KBM-7 (cell line): Measurements from ENCODE around the gene ORAI2.

Experiments
- DNase-seq: peaks from one replicate; pipeline ENCODE4 v3.0.0-alpha.2; 2015
- in situ Hi-C: fragments of 300-500 bp; cut with MboI; formaldehyde crosslinking; loops from 2 replicates; pipeline ENCODE4 v1.14.3; 2020; ENCODE audit warnings: low sequenced_read_pairs, low pct_unique_long_range_greater_than_20kb, mixed read lengths

ORAI2 gene

DNA sequence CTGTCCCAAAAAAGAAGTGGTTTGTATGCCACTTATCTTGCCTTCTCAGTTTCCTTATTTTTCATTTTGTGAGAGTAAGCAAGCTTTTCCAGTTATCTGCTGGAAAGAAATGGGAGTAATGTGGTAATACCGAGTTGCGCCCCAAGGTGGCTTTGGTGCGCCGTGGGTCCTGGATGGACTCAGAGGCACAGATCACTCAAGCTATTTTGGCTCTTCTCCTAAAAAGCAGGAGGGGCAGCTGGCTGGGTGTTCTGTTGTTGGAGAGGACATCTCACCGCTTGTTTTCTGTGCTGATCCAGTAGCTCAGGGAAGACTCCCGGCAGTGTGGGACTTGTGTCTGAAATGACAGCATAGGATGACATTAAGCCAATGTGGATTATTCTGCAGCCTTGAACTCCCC lies 20.8 kb upstream of the ORAI2 start:
- in situ Hi-C loops: no loop called here
- DNase-seq: peak; percentile 71

DNA sequence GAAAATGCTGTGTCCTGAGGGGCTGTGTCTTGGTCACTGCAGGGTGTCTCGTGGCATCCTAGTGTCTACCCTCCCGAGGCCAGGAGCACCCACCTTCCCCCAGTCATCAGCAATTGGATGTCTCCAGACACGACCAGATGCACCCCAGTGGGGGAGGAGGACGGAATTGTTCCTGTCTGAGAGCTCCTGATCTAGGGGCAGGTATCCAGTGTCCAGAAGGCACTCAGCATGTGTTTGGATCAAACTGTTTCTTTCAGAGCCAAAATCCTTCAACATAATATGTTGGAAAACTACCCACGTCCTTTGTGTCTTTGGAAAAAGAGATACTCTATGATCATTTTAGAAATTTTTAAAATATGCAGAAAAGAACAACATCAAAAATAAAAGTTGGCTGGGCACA lies 20.3 kb upstream of the ORAI2 start:
- no peak for DNase-seq
- in situ Hi-C loops: no loop called here

DNA sequence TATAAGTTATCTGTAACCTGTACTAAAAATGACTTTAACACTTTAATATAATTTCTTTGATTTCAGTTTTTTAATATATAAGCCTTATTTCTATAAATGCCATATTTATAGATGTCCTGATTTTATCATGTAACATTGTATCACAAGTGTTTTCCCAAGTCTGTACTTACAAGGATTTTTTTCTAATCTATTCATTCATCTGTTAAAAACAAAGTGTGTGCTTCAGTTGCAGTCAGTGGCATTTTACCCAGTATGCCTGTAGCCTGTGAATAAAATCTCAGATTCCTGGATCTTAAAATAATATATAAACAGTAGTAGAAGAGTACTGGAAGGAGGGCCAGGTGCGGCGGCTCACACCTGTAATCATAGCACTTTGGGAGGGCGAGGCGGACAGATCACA lies 19.8 kb upstream of the ORAI2 start:
- DNase-seq: no peak
- in situ Hi-C loops: no loop called here

DNA sequence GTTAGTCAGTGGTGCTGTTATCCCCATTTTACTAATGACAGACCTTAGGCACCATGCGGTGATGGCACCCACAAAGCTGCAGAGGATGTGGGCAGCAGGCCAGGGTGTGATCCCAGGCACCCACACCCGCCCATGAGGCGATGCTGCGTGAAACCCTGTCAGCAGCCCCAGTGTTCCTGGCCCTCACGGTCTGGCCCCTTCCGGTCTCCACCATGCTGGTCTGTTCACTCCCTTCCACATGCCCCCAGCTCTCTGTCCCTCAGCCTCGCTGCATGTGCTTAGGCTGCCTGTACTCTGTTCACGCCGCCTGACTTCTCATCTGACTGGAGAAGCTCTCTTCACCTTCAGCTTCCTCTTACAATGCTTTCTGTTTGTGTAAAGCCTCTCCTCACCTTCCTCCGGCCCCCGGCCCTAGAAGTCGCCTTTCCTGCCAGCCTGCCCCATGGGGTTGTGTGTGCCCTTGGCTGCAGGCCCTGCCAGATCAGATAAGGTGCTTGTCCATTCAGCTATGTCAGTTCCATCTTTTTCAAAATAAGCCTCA lies 17.6 kb upstream of the ORAI2 start:
- in situ Hi-C loops: no loop called here
- DNase-seq: peak; percentile 29

DNA sequence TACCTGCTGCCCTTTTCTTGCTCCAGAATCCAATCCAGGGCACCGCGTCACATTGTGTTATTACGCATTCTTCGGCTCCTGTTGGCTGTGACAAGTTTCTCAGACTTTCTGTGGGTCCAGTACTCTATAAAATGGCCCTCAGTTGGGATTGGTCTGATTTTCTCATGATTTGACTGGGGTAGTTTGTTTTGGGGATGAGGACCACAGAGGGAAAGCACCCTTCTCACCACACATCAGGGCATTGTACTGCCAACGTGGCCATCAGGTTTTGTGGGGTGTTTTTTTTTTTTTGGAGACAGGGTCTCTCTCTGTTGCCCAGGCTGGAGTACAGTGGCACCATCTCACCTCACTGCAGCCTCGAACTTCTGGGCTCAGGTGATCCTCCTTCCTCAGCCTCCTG lies 17.0 kb upstream of the ORAI2 start:
- in situ Hi-C loops: no loop called here
- no peak for DNase-seq

DNA sequence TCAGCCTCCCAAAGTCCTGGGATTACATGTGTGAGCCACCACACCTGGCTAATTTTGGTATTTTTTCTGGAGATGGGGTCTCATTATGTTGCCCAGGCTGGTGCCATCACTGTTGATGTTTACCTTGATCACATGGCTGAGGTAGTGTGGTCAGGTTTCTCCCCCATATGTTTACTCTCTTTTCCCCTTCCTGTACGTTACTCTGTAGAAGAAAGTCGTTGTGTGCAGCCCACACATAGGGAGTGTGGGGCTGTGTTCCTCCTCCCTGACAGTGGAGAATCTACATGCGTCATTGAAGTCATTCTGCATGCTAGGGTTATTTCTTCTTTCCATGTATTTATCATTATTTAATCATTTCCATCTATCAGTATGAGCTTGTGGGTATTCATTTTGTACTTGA lies 16.3 kb upstream of the ORAI2 start:
- in situ Hi-C loops: no loop called here
- no peak for DNase-seq

DNA sequence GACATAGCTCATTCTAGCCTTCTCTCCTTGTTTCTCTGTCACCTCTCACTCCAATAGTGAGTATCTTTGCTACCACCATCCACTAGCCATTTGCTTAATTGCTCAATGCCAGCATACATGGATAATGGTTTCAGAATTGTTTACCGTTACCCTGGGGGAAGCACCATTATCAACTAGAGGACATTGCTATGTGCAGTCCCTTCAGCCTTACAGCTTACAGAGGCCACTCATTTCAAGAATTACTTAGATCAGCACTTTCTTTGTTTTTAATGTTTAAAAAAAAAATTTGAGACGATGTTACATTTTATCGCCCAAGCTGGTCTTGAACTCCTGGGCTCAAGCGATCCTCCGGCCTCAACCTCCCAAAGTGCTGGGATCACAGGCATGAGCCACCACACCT lies 14.8 kb upstream of the ORAI2 start:
- in situ Hi-C loops: no loop called here
- no peak for DNase-seq

DNA sequence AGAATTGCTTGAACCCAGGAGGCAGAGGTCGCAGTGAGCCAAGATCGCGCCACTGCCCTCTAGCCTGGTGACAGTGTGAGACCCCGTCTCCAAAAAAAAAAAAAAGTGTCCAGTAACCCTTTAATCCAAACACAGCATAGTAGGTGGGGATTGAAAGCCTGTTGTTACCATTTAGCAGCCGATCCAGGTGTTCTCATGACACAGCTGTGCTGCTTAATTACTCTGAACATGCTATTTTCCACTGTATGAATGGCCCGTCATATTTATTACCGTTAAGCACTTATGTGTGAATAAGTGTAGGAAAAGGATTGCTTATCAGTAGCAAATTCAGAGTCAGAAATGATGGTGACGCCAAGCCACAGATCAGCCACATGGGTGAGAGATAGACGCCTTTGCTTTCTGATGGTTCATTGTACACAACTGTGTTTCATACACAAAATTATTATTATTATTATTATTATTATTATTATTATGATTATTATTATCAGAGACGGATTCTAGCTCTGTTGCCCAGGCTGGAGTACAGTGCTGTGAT lies 11.6 kb upstream of the ORAI2 start:
- in situ Hi-C loops: no loop called here
- DNase-seq: no peak

DNA sequence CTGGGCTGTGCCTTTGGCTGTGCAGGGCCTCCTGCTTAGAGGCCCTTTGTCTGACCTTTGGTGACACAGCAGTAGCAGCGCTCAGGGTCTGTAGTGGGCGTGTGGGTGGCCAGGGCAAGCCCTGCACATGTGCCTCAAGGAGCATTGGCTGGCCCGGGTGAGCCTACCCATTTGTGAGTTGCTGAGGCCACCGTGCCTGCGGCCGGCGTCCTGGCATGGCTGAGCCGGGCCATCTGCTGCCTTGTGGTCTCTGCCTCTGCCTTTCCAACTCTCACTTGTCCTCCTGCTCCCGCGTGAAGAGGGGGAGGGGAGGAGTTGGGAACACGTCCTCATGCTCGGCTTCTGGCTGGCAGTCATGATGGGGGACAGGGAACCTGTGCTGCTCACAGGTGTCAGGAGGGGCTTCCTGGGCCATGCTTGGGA lies 9.2 kb upstream of the ORAI2 start:
- in situ Hi-C loops: no loop called here
- DNase-seq: no peak

DNA sequence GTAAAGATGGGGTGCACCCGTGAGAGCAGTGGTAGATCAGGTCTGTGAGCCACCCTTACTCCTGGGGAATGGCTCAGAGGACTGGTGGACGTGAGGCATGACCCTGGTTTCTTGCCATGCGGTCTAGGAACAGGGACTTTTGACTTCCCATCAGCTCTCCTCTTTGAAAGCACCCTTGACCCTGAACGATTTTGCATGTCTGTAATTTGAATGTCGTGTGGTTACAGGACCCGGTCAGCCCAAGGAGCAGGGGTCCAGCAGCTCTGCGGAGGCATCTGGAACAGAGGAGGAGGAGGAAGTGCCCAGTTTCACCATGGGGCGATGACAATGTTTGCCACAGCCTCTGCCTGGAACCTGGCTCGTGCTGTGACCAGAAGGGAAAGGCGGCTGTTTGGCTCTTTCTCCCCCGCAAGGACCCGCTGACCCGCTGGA lies 8.6 kb upstream of the ORAI2 start:
- in situ Hi-C loops: no loop called here
- no peak for DNase-seq

DNA sequence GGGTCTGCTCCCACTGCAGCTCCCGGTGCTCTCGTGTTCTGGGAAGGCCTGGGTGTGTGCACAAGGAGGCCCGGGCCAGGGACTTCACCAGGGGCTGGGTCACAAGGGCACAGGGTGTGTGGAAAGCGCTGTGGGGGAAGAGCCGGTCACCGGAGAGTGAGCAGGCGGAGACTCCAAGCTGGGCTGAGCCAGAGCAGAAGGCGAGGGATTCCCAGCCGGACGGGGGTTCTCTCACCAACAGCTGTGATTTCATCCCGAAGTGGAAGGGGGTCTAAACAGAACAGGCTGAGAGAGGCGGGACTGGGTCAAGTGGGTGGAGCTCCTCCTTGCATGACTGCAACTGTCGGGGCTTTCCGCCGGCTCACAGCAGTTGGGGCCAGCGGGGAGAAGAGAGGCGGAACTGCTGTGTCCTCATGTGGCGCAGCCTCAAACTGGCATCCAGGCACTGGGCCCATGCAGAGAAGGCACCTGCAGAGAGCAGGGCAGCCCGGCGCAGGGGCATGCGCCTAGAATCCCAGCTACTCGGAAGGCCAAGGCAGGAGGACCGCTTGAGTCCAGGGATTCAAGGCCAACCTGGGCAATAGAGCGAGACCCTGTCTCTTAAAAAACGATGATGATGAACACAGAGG lies 7.6 kb upstream of the ORAI2 start:
- DNase-seq: peak; percentile 45
- in situ Hi-C loops: no loop called here

DNA sequence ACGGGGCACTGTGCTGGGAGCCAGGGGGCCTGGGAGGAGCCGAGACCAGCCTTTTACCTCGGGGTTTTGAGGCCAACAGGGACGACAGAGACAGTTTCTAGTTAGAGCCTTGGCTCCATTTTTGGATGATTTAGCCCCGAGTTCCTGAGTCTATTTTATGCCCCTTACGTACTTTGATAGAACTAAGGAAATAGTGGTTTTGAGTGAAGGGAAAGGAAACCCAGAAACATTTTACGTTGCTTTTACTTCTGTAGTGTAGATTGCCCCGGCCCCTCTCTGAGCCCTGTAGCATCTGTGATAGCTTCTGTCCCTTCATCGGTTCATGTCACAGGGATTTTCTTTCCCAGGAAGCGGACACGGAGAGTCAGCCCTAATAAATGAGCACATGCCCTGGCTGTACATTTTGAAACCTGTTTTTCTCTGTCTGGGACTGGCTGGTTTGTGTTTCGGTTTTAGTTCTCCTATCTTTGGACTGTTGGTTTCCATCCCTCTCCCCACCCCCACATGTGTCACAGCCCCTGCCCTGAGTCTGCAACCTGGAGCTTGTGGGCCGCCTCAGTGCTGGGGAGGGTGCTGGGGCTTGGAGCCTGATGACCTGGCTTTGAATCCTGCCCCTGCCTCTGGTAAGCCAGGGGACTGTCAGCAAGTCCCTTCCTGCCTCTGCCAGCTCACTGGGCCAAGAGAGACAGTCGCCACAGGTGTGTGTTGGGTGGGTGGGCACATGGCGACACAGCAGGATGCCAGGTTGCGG lies 6.9 kb upstream of the ORAI2 start:
- in situ Hi-C loops: no loop called here
- peak; percentile 28 for DNase-seq

DNA sequence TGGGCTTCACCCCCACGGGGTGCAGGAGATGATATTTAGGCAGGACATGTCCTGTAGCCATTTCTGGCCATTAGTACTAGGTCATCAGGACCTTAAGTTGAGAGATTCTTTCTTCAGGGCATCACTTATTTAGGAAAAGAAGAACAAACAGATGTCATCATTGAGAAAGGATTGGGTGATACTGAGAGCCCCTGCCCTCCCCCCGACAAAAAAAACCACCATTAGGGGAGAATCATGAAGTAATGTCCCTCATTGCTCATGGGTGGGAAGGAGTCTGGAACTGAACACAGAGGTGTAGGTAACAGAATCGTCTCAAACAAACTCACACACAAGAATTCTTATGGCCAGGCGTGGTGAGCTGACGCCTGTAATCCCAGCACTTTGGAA lies 6.4 kb upstream of the ORAI2 start:
- no peak for DNase-seq
- in situ Hi-C loops: no loop called here

DNA sequence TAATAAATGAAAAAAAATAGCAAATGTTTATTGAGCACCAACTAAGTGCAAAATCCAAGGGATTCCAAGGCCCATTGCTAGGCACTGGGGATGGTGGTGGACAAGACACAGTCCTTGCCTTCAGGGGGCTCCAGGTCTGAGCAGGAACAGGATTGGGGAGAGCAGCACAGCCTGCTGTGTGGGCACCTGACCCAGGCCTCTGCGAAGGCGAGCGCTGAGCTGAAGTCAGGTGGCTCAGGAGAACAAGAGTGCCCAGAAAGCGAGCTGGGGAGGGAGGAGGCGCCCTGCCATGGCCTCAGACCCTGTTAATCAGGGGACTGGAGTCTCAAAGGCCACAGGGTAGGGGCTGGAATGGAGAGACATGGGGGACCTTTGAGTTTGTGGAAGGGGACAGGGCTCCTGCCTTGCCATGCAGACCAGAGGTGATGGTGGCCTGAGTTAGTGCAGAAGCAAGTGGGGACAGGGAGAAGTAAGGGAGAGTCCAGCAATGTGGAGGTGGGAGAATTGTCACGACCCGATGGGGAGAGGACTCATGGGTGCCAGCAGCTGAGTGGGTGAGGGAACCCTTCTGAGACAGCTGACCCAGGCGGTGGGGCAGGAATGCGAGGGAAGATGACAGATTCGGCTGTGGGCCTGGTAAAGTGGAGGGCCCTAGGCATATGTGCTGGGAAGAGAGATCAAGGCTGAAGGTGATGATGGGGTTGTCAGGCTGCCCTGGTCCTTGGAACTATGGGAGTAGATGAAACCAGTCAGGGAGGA lies 4.1 kb upstream of the ORAI2 start:
- in situ Hi-C loops: no loop called here

DNA sequence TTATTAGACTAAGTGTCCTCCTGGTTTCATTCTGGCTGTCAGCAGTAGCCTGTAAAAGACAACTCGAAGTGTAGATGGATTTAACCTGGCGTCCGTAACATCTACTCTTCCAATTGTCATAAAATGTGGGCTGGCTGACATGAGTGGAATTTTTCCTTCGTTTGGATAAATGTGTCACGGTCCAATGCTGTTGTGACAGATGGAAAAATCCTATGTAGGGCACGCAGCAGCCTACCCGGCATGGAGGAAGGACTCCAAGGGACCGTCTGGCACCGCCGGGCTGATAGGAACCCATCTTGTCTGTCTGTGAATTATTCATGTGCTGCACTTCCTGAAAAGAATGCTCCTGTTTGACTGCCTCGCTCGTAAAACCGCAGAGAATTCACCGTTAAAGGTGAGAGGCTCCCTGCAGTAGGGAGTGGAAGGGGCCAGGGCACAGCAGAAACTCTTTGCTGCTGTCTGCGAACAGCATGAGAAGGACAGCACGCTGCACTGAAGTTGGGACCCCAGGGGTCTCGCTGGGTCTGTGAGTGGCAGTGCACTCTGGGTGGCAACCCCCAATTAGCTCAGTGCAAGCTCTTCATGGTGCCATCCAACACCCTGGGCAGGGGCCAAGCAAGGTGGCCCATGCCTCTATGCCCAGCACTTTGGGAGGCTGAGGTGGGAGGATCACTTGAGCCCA lies 1.6 kb upstream of the ORAI2 start:
- DNase-seq: peak; percentile 72
- in situ Hi-C loops: no loop called here

More for the DNA sequence above, 4.1 kb upstream of the ORAI2 start:
- DNase-seq: no peak

DNA sequence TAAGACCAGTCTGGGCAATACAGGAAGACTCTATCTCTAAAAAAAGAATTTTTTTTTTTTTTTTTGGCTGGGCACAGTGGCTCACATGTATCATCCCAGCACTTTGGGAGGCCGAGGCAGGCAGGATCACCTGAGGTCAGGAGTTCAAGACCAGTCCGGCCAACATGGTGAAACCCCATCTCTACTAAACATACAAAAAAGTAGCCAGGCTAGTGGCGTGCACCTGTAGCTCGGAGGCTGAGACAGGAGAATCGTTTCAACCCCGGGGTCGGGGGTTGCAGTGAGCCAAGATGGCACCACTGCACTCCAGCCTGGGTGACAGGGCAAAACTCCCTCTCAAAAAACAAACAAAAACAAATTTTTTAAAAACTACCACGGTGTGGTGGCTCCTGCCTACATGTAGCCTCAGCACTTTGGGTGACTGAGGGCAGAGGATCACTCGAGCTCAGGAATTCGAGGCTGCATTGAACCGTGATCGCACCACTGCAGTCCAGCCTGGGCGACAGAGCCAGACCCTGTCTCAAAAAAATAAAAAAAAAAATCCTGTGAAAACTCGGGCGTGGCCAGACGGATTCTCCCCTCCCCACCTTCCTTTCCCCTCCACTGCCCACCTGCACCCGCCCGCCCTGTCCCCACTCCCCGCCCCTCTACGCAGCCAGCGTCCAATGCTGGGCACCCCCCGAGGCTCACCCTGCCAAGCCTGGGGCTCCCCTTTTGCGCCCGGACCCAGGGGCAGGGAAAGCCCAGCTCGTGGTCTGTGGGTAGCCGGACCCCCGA lies 745 bp upstream of the ORAI2 start:
- DNase-seq: no peak
- in situ Hi-C loops: no loop called here

DNA sequence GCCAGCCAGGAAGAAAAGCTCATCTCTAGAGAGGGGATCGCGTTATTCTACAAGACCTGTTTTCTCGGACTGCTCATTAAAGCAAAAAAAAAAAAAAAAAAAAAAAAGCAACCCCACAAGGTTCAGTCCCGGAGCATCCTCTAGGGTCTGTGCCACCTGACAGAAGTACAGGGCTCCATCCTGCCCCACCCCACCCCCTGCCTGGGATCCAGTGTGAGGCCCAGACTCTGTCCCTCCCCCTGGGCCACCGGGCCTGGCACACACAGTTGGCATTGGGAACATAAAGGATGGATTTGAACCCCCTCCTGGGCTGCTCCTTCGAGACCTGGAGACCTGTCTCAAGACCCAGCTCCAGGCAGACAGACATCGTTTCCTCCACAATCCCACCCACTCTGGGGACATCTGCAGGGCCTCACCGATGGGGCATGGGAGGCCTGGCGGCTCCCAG lies 688 bp downstream of the ORAI2 start:
- DNase-seq: no peak
- in situ Hi-C loops: no loop called here

DNA sequence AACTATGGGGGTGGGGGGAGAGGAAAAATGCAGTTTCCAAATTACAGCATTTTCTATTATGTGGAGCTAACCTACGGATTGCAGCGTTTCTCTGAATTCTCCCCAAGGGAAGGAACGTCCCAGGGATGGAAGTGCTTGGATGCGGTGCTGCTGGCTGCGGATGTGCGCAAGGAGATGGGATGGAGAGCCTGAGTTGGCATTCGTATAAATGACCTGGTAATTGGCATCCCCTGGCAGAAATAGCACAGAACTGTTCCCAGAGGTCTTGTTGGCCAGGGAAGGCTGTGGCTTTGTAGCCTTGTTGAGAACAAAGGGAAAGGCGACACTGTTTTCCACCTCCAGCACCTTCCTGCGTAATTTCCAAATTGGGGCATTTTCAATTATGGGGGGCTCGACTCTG lies 2.7 kb downstream of the ORAI2 start:
- in situ Hi-C loops: no loop called here

More for the DNA sequence above, 2.7 kb downstream of the ORAI2 start:
- no peak for DNase-seq
